CD8-positive, alpha-beta memory T cell (primary cell): ENCODE data around the gene C12orf56. TPM values are rescaled to one million over a fixed set of nuclear protein-coding genes. Genes with fewer than 3 reads are reported as not detected.

Experiments used
- CTCF ChIA-PET: fragments of 350-600 bp; sonication (Branson Sonifier 250); formaldehyde crosslinking; loops from one replicate; lab custom pipeline; 2021; ENCODE audit warnings: antibody characterized with exemption; lab: Charles Lee
- POLR2A ChIA-PET: fragments of 350-600 bp; sonication (Branson Sonifier 250); formaldehyde crosslinking; loops from one replicate; lab custom pipeline; 2021; ENCODE audit warnings: antibody characterized with exemption; lab: Charles Lee
- DNase-seq, 5 donors: peaks; one replicate each; pipeline versions ENCODE4 v3.0.0 to v3.0.0-alpha.2; 2020 to 2022; ENCODE audit warnings: mixed read lengths in 1 of 5
- H3K27ac ChIP-seq: one replicate; pipeline ENCODE4 v1.7.0; 2013; ENCODE audit warnings: low read depth, mild to moderate bottlenecking, low read length, moderate library complexity
- H3K27me3 ChIP-seq: 2 replicates; pipeline ENCODE4 v1.7.0; 2013; ENCODE audit warnings: low read length, mild to moderate bottlenecking; ENCODE audit not compliant: insufficient read depth, poor library complexity, severe bottlenecking
- H3K36me3 ChIP-seq: 2 replicates; pipeline ENCODE4 v1.7.0; 2013; ENCODE audit warnings: mild to moderate bottlenecking, low read length, moderate library complexity; ENCODE audit not compliant: insufficient read depth
- H3K4me1 ChIP-seq: 2 replicates; pipeline ENCODE4 v1.7.0; 2013; ENCODE audit warnings: mild to moderate bottlenecking, low read length, moderate library complexity; ENCODE audit not compliant: insufficient read depth
- H3K4me3 ChIP-seq: 2 replicates; pipeline ENCODE4 v1.7.0; 2013; ENCODE audit warnings: mild to moderate bottlenecking, low read length
- H3K9me3 ChIP-seq: 2 replicates; pipeline ENCODE4 v1.7.0; 2013; ENCODE audit warnings: mild to moderate bottlenecking, low read length
- H3K27ac Mint-ChIP-seq, 8 donors: one replicate each; pipeline ENCODE4 v1.8.0; 2020 to 2021; ENCODE audit warnings: mixed read lengths in 8 of 8, mild to moderate bottlenecking in 6 of 8, inconsistent platforms in 3 of 8, moderate library complexity in 3 of 8
- H3K27me3 Mint-ChIP-seq, 2 donors: one replicate each; pipeline ENCODE4 v1.8.0; 2020 to 2021; ENCODE audit warnings: mixed read lengths in 2 of 2, mild to moderate bottlenecking in 1 of 2, moderate library complexity in 1 of 2
- H3K36me3 Mint-ChIP-seq, 3 donors: one replicate each; pipeline ENCODE4 v1.8.0; 2020 to 2021; ENCODE audit warnings: mixed read lengths in 3 of 3, inconsistent platforms in 1 of 3, mild to moderate bottlenecking in 1 of 3
- H3K4me1 Mint-ChIP-seq, 3 donors: one replicate each; pipeline ENCODE4 v1.8.0; 2020 to 2021; ENCODE audit warnings: mixed read lengths in 3 of 3, inconsistent platforms in 1 of 3, mild to moderate bottlenecking in 1 of 3
- H3K4me3 Mint-ChIP-seq, 7 donors: one replicate each; pipeline ENCODE4 v1.8.0; 2020 to 2021; ENCODE audit warnings: mixed read lengths in 7 of 7, mild to moderate bottlenecking in 6 of 7, moderate library complexity in 4 of 7, inconsistent platforms in 2 of 7
- H3K9me3 Mint-ChIP-seq, 5 donors: one replicate each; pipeline ENCODE4 v1.8.0; 2020 to 2022; ENCODE audit warnings: mixed read lengths in 5 of 5, mild to moderate bottlenecking in 3 of 5, moderate library complexity in 2 of 5, inconsistent platforms in 1 of 5
- polyA plus RNA-seq: library from polyadenylated mRNA; unstranded; fragments of 300-500 nt; fragmentation: Illumina TruSeq; gene quantifications from one replicate; pipeline ENCODE4 v1.2.3, GENCODE V29; 2021
- total RNA-seq, 2 experiments: library from RNA; stranded (reverse); gene quantifications; one replicate each; pipeline ENCODE4 v1.2.3, GENCODE V29; 2021

C12orf56 gene
- total and polyA plus RNA-seq, 3 experiments from 2014 or later = not detected

- ChIA-PET POLR2A (no interaction called here), CTCF (no interaction called here)
- Mint-ChIP-seq H3K36me3 (peaks cover 7 to 88% (median 29%) of the 10 kb centered on the region in 3 donors), H3K4me3 (no peak overlapping the region), H3K4me1 (peaks cover 0 to 7% (median 2%) of the 10 kb centered on the region in 3 donors), H3K27me3 (no peaks in the 10 kb centered on the region), H3K27ac (no peak overlapping the region), H3K9me3 (no peaks in the 10 kb centered on the region)
- DNase-seq = no peak
- Histone ChIP-seq H3K4me3 (no peak overlapping the region), H3K4me1 (no peaks in the 10 kb centered on the region), H3K9me3 (no peaks in the 10 kb centered on the region), H3K27me3 (no peaks in the 10 kb centered on the region), H3K27ac (no peak overlapping the region), H3K36me3 (peaks cover 65% of the 10 kb centered on the region)
Measured at GRCh38 chr12:64418209-64418608, 27.7 kb upstream of the C12orf56 start.

- Mint-ChIP-seq H3K36me3 (peaks cover 10 to 81% (median 23%) of the 10 kb centered on the region in 3 donors), H3K9me3 (no peaks in the 10 kb centered on the region), H3K4me1 (peaks cover 2 to 12% (median 3%) of the 10 kb centered on the region in 3 donors), H3K27ac (peak overlapping the region in 1 of 8 donors; percentile 24), H3K27me3 (no peaks in the 10 kb centered on the region), H3K4me3 (no peak overlapping the region)
- Histone ChIP-seq H3K4me3 (no peak overlapping the region), H3K9me3 (no peaks in the 10 kb centered on the region), H3K27ac (no peak overlapping the region), H3K4me1 (no peaks in the 10 kb centered on the region), H3K36me3 (peaks cover 54% of the 10 kb centered on the region), H3K27me3 (no peaks in the 10 kb centered on the region)
- ChIA-PET POLR2A (no interaction called here), CTCF (no interaction called here)
- no peak for DNase-seq
Measured at GRCh38 chr12:64413884-64414283, 23.3 kb upstream of the C12orf56 start.

GRCh38 chr12:64412459-64412858 lies 21.9 kb upstream of the C12orf56 start:
- peaks cover 7 to 69% (median 16%) of the 10 kb centered on the region in 3 donors for H3K36me3 Mint-ChIP-seq
- peaks cover 44% of the 10 kb centered on the region for H3K36me3 ChIP-seq

GRCh38 chr12:64411427-64411826 lies 20.9 kb upstream of the C12orf56 start:
- no peaks in the 10 kb centered on the region for H3K9me3 Mint-ChIP-seq
- Histone ChIP-seq H3K4me1 (no peaks in the 10 kb centered on the region), H3K27ac (no peak overlapping the region), H3K36me3 (peaks cover 39% of the 10 kb centered on the region), H3K27me3 (no peaks in the 10 kb centered on the region), H3K9me3 (no peaks in the 10 kb centered on the region), H3K4me3 (no peak overlapping the region)
- H3K4me1 Mint-ChIP-seq = peaks cover 8 to 25% (median 16%) of the 10 kb centered on the region in 3 donors
- no peak for DNase-seq
- H3K27me3 Mint-ChIP-seq = no peaks in the 10 kb centered on the region
- POLR2A ChIA-PET = no interaction called here
- H3K4me3 Mint-ChIP-seq = no peak overlapping the region
- peak overlapping the region in 2 of 8 donors; percentile 14 to 32 for H3K27ac Mint-ChIP-seq
- peaks cover 5 to 59% (median 13%) of the 10 kb centered on the region in 3 donors for H3K36me3 Mint-ChIP-seq
- CTCF ChIA-PET = no interaction called here

More at GRCh38 chr12:64412459-64412858, 21.9 kb upstream of the C12orf56 start:
- peaks cover 3 to 18% (median 9%) of the 10 kb centered on the region in 3 donors for H3K4me1 Mint-ChIP-seq
- Histone ChIP-seq H3K27me3 (no peaks in the 10 kb centered on the region), H3K27ac (no peak overlapping the region), H3K4me1 (no peaks in the 10 kb centered on the region), H3K9me3 (no peaks in the 10 kb centered on the region), H3K4me3 (no peak overlapping the region)
- no peaks in the 10 kb centered on the region for H3K27me3 Mint-ChIP-seq
- DNase-seq = no peak
- no peak overlapping the region for H3K4me3 Mint-ChIP-seq
- ChIA-PET CTCF (no interaction called here), POLR2A (no interaction called here)
- no peaks in the 10 kb centered on the region for H3K9me3 Mint-ChIP-seq
- H3K27ac Mint-ChIP-seq = peak overlapping the region in 2 of 8 donors; percentile 1 to 6

- ChIA-PET CTCF (no interaction called here), POLR2A (interaction anchor here (0.7 kb wide), 1 partner anchor 222 kb away, joined by 4 read pairs; no protein-coding TSS in a partner anchor)
- peak overlapping the region in 1 of 7 donors; percentile 3 for H3K4me3 Mint-ChIP-seq
- H3K4me3 ChIP-seq = no peak overlapping the region
- H3K4me1 ChIP-seq = peaks cover 12% of the 10 kb centered on the region
- no peaks in the 10 kb centered on the region for H3K27me3 ChIP-seq
- H3K36me3 Mint-ChIP-seq = peaks cover 4 to 35% (median 9%) of the 10 kb centered on the region in 3 donors
- H3K36me3 ChIP-seq = peaks cover 11% of the 10 kb centered on the region
- peak overlapping the region in 2 of 8 donors; percentile 14 to 71 for H3K27ac Mint-ChIP-seq
- no peak overlapping the region for H3K27ac ChIP-seq
- peaks cover 20 to 33% (median 31%) of the 10 kb centered on the region in 3 donors for H3K4me1 Mint-ChIP-seq
- no peaks in the 10 kb centered on the region for H3K9me3 Mint-ChIP-seq
- no peak for DNase-seq
- H3K9me3 ChIP-seq = no peaks in the 10 kb centered on the region
- H3K27me3 Mint-ChIP-seq = no peaks in the 10 kb centered on the region
Measured at GRCh38 chr12:64407342-64408223, 17.0 kb upstream of the C12orf56 start.

GRCh38 chr12:64404470-64405256 lies 14.1 kb upstream of the C12orf56 start:
- ChIA-PET CTCF (interaction anchor here (1.0 to 1.5 kb wide), 2 partner anchors 14 to 45 kb away, joined by 4 to 6 read pairs; partner anchors contain the start of gene C12orf56), POLR2A (interaction anchor here (1.2 to 1.6 kb wide), 2 partner anchors 182 to 764 kb away, joined by 4 read pairs; partner anchors contain the start of genes KICS2 and LEMD3)
- H3K4me1 Mint-ChIP-seq = peaks cover 25 to 38% (median 37%) of the 10 kb centered on the region in 3 donors
- Histone ChIP-seq H3K4me1 (peaks cover 12% of the 10 kb centered on the region), H3K9me3 (no peaks in the 10 kb centered on the region), H3K36me3 (no peaks in the 10 kb centered on the region), H3K27me3 (no peaks in the 10 kb centered on the region), H3K27ac (peak overlapping the region; percentile 86), H3K4me3 (peak overlapping the region; percentile 63)
- peaks cover 0 to 10% (median 2%) of the 10 kb centered on the region in 3 donors for H3K36me3 Mint-ChIP-seq
- peak overlapping the region; percentile 96 to 99 (median 97) for H3K4me3 Mint-ChIP-seq
- peak in 3 of 5 donors; percentile 29 to 62 (median 30) for DNase-seq
- no peaks in the 10 kb centered on the region for H3K9me3 Mint-ChIP-seq
- H3K27me3 Mint-ChIP-seq = no peaks in the 10 kb centered on the region
- H3K27ac Mint-ChIP-seq = peak overlapping the region; percentile 85 to 98 (median 96)

GRCh38 chr12:64403707-64404469 lies 13.3 kb upstream of the C12orf56 start, which contains the start of gene XPOT:
Gene XPOT (plus strand): TSS chr12:64404392. CDS start chr12:64410036, 5,644 bp downstream.
- Mint-ChIP-seq H3K36me3 (peaks cover 0 to 9% (median 2%) of the 10 kb centered on the region in 3 donors), H3K9me3 (no peaks in the 10 kb centered on the region), H3K27me3 (no peaks in the 10 kb centered on the region), H3K4me1 (peaks cover 25 to 39% (median 38%) of the 10 kb centered on the region in 3 donors), H3K27ac (peak within 1 kb of the TSS; percentile 85 to 98 (median 96)), H3K4me3 (peak within 1 kb of the TSS; percentile 96 to 99 (median 97))
- peaks cover 12% of the 10 kb centered on the region for H3K4me1 ChIP-seq
- peak; percentile 90 to 95 (median 91) for DNase-seq
- peak within 1 kb of the TSS; percentile 86 for H3K27ac ChIP-seq
- peak within 1 kb of the TSS; percentile 63 for H3K4me3 ChIP-seq
- no peaks in the 10 kb centered on the region for H3K9me3 ChIP-seq
- no peaks in the 10 kb centered on the region for H3K36me3 ChIP-seq
- H3K27me3 ChIP-seq = no peaks in the 10 kb centered on the region
- CTCF ChIA-PET = interaction anchor here (1.0 to 1.5 kb wide), 2 partner anchors 13 to 46 kb away, joined by 4 to 6 read pairs; partner anchors contain the start of gene C12orf56
- POLR2A ChIA-PET = interaction anchor here (1.2 to 1.6 kb wide), 2 partner anchors 182 to 765 kb away, joined by 4 read pairs; partner anchors contain the start of genes KICS2 and LEMD3
